Lower leg skin (tissue), 4 donors: Measurements from ENCODE around the gene INSYN2B. TPM values are rescaled to one million over a fixed set of nuclear protein-coding genes. Genes with fewer than 3 reads are reported as not detected.

Experiments used
- DNase-seq, 2 donors: peaks; one replicate each; pipeline ENCODE4 v3.0.0-alpha.2; 2019; ENCODE audit warnings: low spot score in 2 of 2
- H3K4me3 ChIP-seq: fragments of 200-600 bp; sonication (generic); 2 replicates; pipeline ENCODE4 v1.5.1; 2017; ENCODE audit warnings: mild to moderate bottlenecking, low read depth; ENCODE audit not compliant: poor library complexity, severe bottlenecking
- POLR2A ChIP-seq, 2 donors: fragments of 450-650 bp; IDR thresholded peaks; one replicate each; pipeline ENCODE4 v1.6.1; 2016 to 2017; ENCODE audit warnings: antibody characterized with exemption in 2 of 2, mild to moderate bottlenecking in 1 of 2, moderate library complexity in 1 of 2
- WGBS, 2 donors: methylation state at CpG; one replicate each; pipeline ENCODE4 v1.1.5; 2018; 5-methylcytosine and 5-hydroxymethylcytosine counted together
- intact Hi-C: fragments of 100-400 bp; cut with DNase I; formaldehyde crosslinking; loops from one replicate; pipeline ENCODE4 v1.15.0; 2023; ENCODE audit warnings: low total_unique reads
- total RNA-seq, 4 donors: library from RNA; depleted of rRNA; stranded (reverse); fragments of >200 nt; gene quantifications; one replicate each; pipeline ENCODE4 v1.1.0, GENCODE V29; 2016
- TF ChIP-seq, protein P1 (sequence below), 3 donors: fragments of 450-650 bp; IDR thresholded peaks; one replicate each; pipeline ENCODE4 v1.5.1; 2016; ENCODE audit warnings: antibody characterized with exemption in 3 of 3, mild to moderate bottlenecking in 3 of 3, moderate library complexity in 2 of 3

The INSYN2B gene
- total RNA-seq, 4 donors from 2014 or later = 0.15 to 2.0 (median 0.82) TPM

DNA sequence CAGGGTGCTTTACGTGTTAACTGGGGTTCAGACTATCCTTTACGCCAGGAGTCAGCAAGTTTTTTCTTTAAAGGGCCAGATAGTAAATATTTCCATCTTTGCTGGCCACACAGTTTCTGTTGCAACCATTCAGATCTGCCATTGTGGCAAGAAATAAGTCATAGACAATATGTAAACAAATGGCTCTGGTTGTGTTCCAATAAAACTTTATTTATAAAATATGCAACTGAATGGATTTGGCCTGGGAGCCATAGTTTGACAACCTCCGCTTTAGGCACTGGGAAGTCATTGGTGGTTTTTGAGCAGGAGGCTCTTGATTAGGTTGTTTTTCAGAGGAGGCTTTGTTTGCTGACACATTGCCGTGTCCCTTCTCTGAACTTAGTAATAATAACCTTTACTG is 90.7 kb downstream of the INSYN2B start:
- TF ChIP-seq POLR2A (IDR thresholded peaks at IDR 0.05) = no peak
- TF ChIP-seq, protein P1, sequence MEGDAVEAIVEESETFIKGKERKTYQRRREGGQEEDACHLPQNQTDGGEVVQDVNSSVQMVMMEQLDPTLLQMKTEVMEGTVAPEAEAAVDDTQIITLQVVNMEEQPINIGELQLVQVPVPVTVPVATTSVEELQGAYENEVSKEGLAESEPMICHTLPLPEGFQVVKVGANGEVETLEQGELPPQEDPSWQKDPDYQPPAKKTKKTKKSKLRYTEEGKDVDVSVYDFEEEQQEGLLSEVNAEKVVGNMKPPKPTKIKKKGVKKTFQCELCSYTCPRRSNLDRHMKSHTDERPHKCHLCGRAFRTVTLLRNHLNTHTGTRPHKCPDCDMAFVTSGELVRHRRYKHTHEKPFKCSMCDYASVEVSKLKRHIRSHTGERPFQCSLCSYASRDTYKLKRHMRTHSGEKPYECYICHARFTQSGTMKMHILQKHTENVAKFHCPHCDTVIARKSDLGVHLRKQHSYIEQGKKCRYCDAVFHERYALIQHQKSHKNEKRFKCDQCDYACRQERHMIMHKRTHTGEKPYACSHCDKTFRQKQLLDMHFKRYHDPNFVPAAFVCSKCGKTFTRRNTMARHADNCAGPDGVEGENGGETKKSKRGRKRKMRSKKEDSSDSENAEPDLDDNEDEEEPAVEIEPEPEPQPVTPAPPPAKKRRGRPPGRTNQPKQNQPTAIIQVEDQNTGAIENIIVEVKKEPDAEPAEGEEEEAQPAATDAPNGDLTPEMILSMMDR (IDR thresholded peaks at IDR 0.05) = no peak
- H3K4me3 ChIP-seq = no peak overlapping the region
- DNase-seq = no peak
- 73 to 75% methylated on average over 4 of the region's 4 CpGs for whole genome bisulfite sequencing, 2 donors
- intact Hi-C loops = no loop called here

DNA sequence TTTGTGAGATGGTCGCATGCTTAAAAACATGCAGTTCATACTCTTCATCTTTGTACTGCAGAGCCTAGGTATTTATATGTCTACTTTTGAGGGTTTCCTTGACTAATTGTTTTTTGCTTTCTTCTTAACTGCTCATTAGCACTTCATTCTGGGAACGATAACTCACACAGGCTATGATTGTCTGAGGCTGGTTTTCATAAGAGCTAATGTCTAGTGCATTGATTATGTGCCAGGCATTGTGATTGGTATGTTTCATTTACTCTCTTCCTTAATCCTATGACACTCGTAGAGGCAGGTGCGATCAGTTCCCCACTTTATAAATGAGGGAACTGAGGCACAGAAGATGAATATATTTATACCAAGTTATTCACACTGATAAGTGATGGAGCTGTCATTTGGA is 93.6 kb downstream of the INSYN2B start:
- intact Hi-C loops = no loop called here
- DNase-seq = no peak
- no peak for TF ChIP-seq POLR2A (IDR thresholded peaks at IDR 0.05)
- TF ChIP-seq, protein P1 (IDR thresholded peaks at IDR 0.05) = no peak
- H3K4me3 ChIP-seq = no peak overlapping the region
- 77 to 85% methylated on average over 4 of the region's 4 CpGs for WGBS, 2 donors

DNA sequence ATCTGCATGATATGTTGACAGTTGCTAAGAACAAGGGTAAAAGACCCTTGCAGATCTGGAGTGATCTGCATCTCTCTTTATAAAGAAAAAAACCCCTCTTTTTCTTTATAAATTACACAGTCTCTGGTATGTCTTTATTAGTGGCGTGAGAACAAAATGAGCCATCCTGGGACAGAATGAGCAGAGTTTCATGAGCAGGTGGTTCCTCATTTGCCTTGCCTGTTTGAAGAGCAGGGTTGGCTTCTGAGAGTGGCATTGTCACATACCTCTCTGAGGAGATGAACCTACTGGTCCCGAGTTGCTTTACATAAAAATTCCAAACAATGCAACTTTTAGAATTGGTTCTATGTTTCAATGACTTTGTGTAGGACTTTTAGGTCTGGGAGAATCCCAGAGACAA is 94.3 kb downstream of the INSYN2B start:
- TF ChIP-seq, protein P1 (IDR thresholded peaks at IDR 0.05) = no peak
- TF ChIP-seq POLR2A (IDR thresholded peaks at IDR 0.05) = no peak
- H3K4me3 ChIP-seq = no peak overlapping the region
- no peak for DNase-seq
- intact Hi-C loops = no loop called here
- 81 to 83% methylated on average over 2 of the region's 2 CpGs for WGBS, 2 donors

DNA sequence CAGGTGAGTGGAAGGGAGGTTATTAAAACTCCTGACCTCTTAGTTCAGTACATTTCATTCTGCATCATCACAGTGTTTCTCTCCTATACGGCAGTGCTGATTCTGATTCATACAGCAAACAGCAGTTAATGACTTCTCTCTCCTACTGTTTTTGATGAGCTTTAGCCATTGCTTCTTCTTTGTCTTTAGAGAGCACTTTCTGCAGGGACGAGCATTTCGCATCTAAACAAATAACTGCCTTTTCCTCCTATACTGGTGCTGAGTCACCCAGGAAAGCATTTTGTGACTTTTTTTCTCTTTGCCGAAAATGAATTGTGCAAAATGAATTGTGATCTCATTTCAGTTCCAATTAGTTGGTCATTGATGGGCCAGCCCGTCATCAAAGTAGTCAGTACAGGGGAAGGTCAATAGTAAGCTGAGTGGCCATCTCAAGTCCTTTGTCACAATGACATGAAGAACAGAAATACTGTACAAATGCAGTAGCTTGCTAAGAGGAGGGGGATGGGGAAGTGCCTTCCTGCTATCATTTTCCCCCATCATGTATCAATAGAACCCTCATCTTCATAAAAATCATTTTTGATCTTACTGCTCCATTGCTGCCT is 98.5 kb downstream of the INSYN2B start:
- intact Hi-C loops = no loop called here
- no peak for DNase-seq
- TF ChIP-seq POLR2A (IDR thresholded peaks at IDR 0.05) = no peak
- TF ChIP-seq, protein P1 (IDR thresholded peaks at IDR 0.05) = no peak
- WGBS, 2 donors = 79 to 83% methylated on average over 5 of the region's 5 CpGs
- H3K4me3 ChIP-seq = no peak overlapping the region

DNA sequence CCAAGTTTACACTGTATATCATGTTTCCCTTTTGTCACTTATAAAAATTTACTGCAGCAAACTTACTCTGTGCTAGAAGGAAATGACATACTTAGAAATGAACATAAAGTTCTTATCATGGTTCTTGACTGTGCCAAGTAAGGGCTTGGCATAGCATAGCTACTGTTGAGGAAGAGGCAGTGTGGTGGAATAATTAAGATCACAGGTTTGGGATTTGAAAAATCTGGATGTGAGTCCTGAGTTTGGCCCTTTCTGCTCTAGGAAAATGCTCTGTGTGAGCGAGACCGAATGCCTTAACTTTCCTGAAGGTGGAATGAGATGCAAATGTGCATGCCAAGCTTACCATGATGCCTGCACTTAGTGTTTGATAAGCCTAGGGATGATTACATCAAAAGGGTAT is 99.5 kb downstream of the INSYN2B start:
- H3K4me3 ChIP-seq = no peak overlapping the region
- TF ChIP-seq POLR2A (IDR thresholded peaks at IDR 0.05) = no peak
- TF ChIP-seq, protein P1 (IDR thresholded peaks at IDR 0.05) = no peak
- DNase-seq = no peak
- intact Hi-C loops = no loop called here
- 71 to 82% methylated on average over 2 of the region's 2 CpGs for WGBS, 2 donors
